NT2/D1 (cell line): ENCODE measurements around the gene ABR.

ENCODE experiments used
- SUZ12 ChIP-seq: IDR thresholded peaks from 2 replicates; pipeline ENCODE4 v1.6.1; 2011; ENCODE audit not compliant: insufficient read length, insufficient read depth; ENCODE audit errors: extremely low read depth
- YY1 ChIP-seq: IDR thresholded peaks from 2 replicates; pipeline ENCODE4 v1.6.1; 2011; ENCODE audit not compliant: insufficient read length, insufficient read depth
- ZNF274 ChIP-seq: IDR thresholded peaks from 2 replicates; pipeline ENCODE4 v1.6.1; 2011; ENCODE audit warnings: mild to moderate bottlenecking, low read depth, low read length

GRCh38 chr17:965311-965989 is 214.3 kb downstream of the ABR start:
- no peak for TF ChIP-seq YY1
- TF ChIP-seq SUZ12 = no peak
- no peak for TF ChIP-seq ZNF274
